ENCODE results near the gene RHOBTB1. TPM values are rescaled to one million over a fixed set of nuclear protein-coding genes. Genes with fewer than 3 reads are reported as not detected.

The RHOBTB1 gene
- total RNA-seq, 1 donor from 2014 or later: 11.0 TPM

DNA sequence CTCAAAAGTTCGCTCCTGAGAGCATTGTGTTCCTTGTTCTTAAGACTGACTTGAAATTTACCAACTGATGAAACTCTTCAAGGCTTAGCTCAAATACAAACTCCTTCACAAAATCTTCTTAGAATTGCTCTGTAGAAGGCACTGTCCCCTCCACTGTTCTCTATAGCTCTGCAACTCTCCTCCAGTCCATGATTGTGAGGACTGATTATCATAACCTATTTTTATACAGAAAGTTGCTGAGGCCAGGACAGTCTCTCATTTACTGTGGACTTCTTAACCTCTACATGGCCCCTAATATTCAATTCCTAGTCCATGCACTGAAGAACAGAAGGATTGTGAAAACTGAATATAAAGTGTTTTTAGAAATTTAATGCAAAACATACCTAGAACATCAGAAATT lies 53.2 kb downstream of the RHOBTB1 start:
- DNase-seq (ENCODE audit: extremely low spot score in 2 of 2): no peak
- Histone ChIP-seq H3K36me3 (peaks cover 0 to 4% of the 10 kb centered on the region in 2 donors), H3K4me3 (no peak overlapping the region), H3K9me3 (no peaks in the 10 kb centered on the region), H3K27me3 (no peaks in the 10 kb centered on the region), H3K4me1 (peaks cover 4% of the 10 kb centered on the region), H3K27ac (no peak overlapping the region)
- TF ChIP-seq POLR2AphosphoS5 (IDR thresholded peaks at IDR 0.05; ENCODE audit: insufficient read depth in 1 of 2, low read depth in 1 of 2) (no peak), POLR2A (IDR thresholded peaks at IDR 0.05) (no peak)
- TF ChIP-seq, protein P1, sequence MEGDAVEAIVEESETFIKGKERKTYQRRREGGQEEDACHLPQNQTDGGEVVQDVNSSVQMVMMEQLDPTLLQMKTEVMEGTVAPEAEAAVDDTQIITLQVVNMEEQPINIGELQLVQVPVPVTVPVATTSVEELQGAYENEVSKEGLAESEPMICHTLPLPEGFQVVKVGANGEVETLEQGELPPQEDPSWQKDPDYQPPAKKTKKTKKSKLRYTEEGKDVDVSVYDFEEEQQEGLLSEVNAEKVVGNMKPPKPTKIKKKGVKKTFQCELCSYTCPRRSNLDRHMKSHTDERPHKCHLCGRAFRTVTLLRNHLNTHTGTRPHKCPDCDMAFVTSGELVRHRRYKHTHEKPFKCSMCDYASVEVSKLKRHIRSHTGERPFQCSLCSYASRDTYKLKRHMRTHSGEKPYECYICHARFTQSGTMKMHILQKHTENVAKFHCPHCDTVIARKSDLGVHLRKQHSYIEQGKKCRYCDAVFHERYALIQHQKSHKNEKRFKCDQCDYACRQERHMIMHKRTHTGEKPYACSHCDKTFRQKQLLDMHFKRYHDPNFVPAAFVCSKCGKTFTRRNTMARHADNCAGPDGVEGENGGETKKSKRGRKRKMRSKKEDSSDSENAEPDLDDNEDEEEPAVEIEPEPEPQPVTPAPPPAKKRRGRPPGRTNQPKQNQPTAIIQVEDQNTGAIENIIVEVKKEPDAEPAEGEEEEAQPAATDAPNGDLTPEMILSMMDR (IDR thresholded peaks at IDR 0.05): no peak
- intact Hi-C loops (cut with DNase I): no loop called here

DNA sequence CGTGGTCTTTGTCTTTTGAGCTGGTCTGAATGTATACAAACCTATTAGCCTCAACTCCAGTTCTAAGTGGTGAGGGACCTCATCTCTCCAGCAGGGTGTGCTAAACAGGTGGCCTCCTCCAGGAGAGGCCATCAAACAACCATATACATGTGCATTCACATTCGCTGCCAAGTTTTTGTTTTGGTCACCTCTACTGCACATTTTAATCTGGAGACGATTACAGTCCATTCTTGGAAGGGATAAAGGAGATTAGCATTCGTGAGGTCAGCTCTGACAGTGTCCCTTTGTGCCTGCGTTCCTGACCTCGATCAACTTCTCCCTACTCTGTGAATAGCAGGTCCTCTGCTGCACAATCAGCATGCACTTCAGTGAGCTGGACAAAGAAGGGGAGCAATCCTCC lies 60.8 kb downstream of the RHOBTB1 start:
- H3K27me3 ChIP-seq: no peaks in the 10 kb centered on the region

DNA sequence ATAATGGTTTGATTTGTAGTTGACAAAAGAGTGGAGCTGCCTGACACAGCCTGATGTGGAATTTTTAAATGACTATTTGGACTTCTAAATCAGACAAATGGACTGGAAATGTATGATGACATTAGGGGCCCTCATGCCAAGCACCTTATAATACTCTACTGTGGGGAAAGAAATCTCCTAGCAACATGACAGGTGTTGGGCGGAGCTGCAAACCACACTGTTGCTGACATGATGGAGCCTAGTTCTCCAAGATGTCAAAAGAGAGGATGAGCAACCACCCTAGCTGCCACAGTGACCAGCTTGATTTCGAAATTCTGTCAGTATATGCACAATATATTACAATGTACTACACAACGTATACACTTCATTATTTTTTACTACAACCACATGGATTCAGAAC lies 65.8 kb downstream of the RHOBTB1 start:
- no peak for DNase-seq (ENCODE audit: extremely low spot score in 2 of 2)
- Histone ChIP-seq H3K27ac (no peak overlapping the region), H3K4me1 (peaks cover 3% of the 10 kb centered on the region), H3K36me3 (peaks cover 0 to 10% of the 10 kb centered on the region in 2 donors), H3K27me3 (no peaks in the 10 kb centered on the region), H3K4me3 (no peak overlapping the region), H3K9me3 (no peaks in the 10 kb centered on the region)
- intact Hi-C loops (cut with DNase I): no loop called here
- TF ChIP-seq, protein P1 (IDR thresholded peaks at IDR 0.05): no peak
- TF ChIP-seq POLR2A (IDR thresholded peaks at IDR 0.05) (no peak), POLR2AphosphoS5 (IDR thresholded peaks at IDR 0.05; ENCODE audit: insufficient read depth in 1 of 2, low read depth in 1 of 2) (no peak)

More for the DNA sequence above, 60.8 kb downstream of the RHOBTB1 start:
- intact Hi-C loops (cut with DNase I): no loop called here
- Histone ChIP-seq H3K4me3 (no peak overlapping the region), H3K4me1 (peaks cover 3% of the 10 kb centered on the region), H3K36me3 (peaks cover 0 to 7% of the 10 kb centered on the region in 2 donors), H3K27ac (no peak overlapping the region), H3K9me3 (no peaks in the 10 kb centered on the region)
- TF ChIP-seq, protein P1 (IDR thresholded peaks at IDR 0.05): no peak
- TF ChIP-seq POLR2A (IDR thresholded peaks at IDR 0.05) (no peak), POLR2AphosphoS5 (IDR thresholded peaks at IDR 0.05; ENCODE audit: insufficient read depth in 1 of 2, low read depth in 1 of 2) (no peak)
- no peak for DNase-seq (ENCODE audit: extremely low spot score in 2 of 2)

DNA sequence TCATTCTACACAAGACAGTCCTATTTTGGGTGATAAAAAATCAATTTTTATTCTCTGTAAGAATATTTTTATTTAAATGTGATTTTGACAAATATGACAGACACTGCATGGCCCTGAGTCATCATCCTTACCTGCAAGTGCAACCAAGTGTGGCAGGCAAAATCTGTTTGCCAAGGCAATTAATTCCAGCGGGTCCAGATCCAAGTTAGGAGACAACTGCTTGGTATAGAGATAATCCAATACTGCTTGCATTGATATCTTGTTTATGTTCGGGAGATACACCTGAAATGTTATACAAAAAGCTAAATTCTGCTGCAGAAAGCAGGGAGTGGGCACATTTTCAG lies 66.2 kb downstream of the RHOBTB1 start:
- intact Hi-C loops (cut with DNase I): no loop called here
- Histone ChIP-seq H3K4me1 (no peaks in the 10 kb centered on the region), H3K4me3 (no peak overlapping the region), H3K27ac (no peak overlapping the region), H3K27me3 (no peaks in the 10 kb centered on the region), H3K36me3 (peaks cover 0 to 14% of the 10 kb centered on the region in 2 donors), H3K9me3 (no peaks in the 10 kb centered on the region)
- DNase-seq (ENCODE audit: extremely low spot score in 2 of 2): no peak
- TF ChIP-seq POLR2A (IDR thresholded peaks at IDR 0.05) (no peak), POLR2AphosphoS5 (IDR thresholded peaks at IDR 0.05; ENCODE audit: insufficient read depth in 1 of 2, low read depth in 1 of 2) (no peak)
- TF ChIP-seq, protein P1 (IDR thresholded peaks at IDR 0.05): no peak

DNA sequence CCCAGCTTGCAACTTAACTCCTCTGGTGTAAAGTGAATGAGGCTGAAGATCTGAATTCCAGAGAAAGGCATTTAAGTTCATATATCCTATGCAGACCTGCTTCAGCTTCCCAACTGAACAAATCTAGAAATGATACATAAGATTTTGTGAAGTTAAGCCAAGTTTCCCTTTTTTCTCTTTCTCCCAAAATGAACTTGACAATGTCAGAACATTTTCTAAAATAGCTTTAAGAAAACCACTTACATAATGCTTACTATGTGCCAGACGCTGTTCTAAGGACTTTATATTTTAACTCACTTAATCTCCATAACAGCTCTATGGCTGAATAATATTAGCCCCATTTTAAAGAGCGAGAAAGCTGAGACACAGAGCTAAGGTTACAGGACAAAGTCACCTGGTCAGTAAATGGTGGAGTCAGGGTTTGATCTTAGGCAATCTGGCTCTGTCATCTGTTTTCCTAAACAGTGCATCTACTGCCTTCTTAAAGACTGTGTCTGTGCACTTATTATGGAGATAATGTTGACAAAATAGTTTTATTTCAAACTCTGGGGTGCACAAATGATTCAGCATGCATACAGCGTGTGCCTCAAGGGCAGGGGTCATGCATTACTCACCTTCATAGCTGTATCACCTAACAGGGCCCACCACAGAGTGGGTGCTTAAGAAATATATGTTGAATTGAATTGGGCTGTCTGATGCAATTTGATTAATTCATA lies 66.8 kb downstream of the RHOBTB1 start:
- TF ChIP-seq POLR2A (IDR thresholded peaks at IDR 0.05): no peak
- no peak for TF ChIP-seq POLR2AphosphoS5 (IDR thresholded peaks at IDR 0.05; ENCODE audit: insufficient read depth in 1 of 2, low read depth in 1 of 2)
- TF ChIP-seq, protein P1 (IDR thresholded peaks at IDR 0.05): no peak
- intact Hi-C loops (cut with DNase I): no loop called here
- Histone ChIP-seq H3K27me3 (no peaks in the 10 kb centered on the region), H3K36me3 (peaks cover 0 to 14% of the 10 kb centered on the region in 2 donors), H3K27ac (no peak overlapping the region), H3K4me1 (no peaks in the 10 kb centered on the region), H3K9me3 (no peaks in the 10 kb centered on the region), H3K4me3 (no peak overlapping the region)
- DNase-seq (ENCODE audit: extremely low spot score in 2 of 2): no peak
